ENCODE data around the gene SHB.

SHB gene

DNA sequence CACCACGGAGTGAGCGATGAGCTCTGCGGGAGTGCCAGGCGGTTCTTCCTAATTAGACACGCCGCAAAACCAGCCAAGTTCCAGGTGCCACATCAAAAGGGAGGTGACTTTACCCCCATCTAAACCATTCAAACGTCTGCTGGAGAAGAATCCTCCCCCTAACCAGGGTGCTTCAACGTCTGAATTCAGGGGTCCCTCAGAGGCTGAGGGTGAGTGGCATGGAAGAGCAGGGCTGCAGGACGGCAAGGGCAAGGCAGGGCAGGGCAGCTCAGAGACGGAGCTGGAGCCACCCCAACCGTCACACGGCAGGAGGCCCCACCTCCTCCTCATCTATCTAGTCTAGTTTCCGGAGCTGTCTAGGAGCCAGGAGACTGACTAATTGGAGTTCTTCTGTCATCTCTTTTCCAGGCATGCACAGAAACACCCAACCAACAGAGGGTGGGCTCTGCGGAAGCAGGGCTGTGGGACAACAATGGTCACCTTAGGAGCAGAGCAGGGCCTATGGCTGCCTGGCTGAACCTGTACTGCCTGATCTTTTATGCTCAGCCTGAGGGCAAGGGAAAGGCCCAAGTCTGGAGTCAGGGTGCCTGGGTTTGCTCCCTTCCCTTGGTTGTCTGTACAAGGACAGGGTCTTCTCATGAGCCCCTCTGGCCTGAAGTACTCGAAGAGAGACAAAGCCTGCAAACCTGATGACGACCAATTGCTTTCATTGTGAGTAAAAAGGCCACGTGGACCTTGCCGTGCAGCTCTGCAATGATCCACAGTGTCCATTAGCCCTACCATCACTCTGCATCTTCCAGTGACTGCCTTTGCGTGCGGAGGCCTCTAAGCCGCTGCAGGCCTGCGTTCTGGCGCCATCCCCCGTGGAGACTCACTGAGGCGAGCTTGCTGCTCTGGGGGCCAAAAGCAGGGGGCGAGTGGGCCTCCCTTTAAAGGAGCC lies 84.1 kb downstream of the SHB start:
- TF ChIP-seq, protein P1, sequence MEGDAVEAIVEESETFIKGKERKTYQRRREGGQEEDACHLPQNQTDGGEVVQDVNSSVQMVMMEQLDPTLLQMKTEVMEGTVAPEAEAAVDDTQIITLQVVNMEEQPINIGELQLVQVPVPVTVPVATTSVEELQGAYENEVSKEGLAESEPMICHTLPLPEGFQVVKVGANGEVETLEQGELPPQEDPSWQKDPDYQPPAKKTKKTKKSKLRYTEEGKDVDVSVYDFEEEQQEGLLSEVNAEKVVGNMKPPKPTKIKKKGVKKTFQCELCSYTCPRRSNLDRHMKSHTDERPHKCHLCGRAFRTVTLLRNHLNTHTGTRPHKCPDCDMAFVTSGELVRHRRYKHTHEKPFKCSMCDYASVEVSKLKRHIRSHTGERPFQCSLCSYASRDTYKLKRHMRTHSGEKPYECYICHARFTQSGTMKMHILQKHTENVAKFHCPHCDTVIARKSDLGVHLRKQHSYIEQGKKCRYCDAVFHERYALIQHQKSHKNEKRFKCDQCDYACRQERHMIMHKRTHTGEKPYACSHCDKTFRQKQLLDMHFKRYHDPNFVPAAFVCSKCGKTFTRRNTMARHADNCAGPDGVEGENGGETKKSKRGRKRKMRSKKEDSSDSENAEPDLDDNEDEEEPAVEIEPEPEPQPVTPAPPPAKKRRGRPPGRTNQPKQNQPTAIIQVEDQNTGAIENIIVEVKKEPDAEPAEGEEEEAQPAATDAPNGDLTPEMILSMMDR (IDR thresholded peaks at IDR 0.05): no peak
- H3K27me3 ChIP-seq (ENCODE audit: control insufficient read depth, insufficient read depth, low read length): no peaks in the 10 kb centered on the region
- H3K9me3 ChIP-seq (ENCODE audit: control insufficient read depth, low read length): no peaks in the 10 kb centered on the region
- no peaks in the 10 kb centered on the region for H3K79me2 ChIP-seq
- H2AFZ ChIP-seq: no peak overlapping the region
- no peak overlapping the region for H3K9ac ChIP-seq
- peaks cover 2% of the 10 kb centered on the region for H3K4me1 ChIP-seq
- H3K4me3 ChIP-seq (ENCODE audit: low read depth, low read length): no peak overlapping the region
- no peaks in the 10 kb centered on the region for H3K36me3 ChIP-seq (ENCODE audit: control insufficient read depth, insufficient read depth, low read length)
- H3K27ac ChIP-seq: no peak overlapping the region
- no peak overlapping the region for H3K4me2 ChIP-seq (ENCODE audit: low read length)

DNA sequence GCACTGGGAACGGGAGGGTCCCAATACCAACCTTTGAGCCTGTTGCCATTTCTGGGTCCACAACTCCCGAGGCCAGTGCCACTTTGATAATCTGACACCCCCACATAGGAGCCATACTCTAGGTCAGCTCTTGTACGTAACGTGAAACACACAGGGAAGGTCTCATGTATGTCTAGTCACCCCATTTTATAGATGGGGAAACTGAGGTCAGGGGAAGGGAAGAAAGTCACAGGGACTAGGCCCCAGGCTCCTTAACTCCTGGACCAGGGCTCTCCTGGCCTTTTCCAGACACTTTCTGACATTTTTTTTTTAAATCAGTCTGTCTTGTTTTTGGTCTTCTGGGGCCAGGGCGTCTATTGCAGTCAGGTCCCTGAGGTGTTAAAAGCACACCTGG lies 84.8 kb downstream of the SHB start:
- Histone ChIP-seq H3K27me3 (ENCODE audit: control insufficient read depth, insufficient read depth, low read length) (no peaks in the 10 kb centered on the region), H3K79me2 (no peaks in the 10 kb centered on the region), H2AFZ (no peak overlapping the region), H3K4me3 (ENCODE audit: low read depth, low read length) (no peak overlapping the region), H3K4me1 (peaks cover 2% of the 10 kb centered on the region), H3K9me3 (ENCODE audit: control insufficient read depth, low read length) (no peaks in the 10 kb centered on the region), H3K9ac (no peak overlapping the region), H3K4me2 (ENCODE audit: low read length) (no peak overlapping the region), H3K36me3 (ENCODE audit: control insufficient read depth, insufficient read depth, low read length) (no peaks in the 10 kb centered on the region), H3K27ac (no peak overlapping the region)
- TF ChIP-seq, protein P1 (IDR thresholded peaks at IDR 0.05): no peak

DNA sequence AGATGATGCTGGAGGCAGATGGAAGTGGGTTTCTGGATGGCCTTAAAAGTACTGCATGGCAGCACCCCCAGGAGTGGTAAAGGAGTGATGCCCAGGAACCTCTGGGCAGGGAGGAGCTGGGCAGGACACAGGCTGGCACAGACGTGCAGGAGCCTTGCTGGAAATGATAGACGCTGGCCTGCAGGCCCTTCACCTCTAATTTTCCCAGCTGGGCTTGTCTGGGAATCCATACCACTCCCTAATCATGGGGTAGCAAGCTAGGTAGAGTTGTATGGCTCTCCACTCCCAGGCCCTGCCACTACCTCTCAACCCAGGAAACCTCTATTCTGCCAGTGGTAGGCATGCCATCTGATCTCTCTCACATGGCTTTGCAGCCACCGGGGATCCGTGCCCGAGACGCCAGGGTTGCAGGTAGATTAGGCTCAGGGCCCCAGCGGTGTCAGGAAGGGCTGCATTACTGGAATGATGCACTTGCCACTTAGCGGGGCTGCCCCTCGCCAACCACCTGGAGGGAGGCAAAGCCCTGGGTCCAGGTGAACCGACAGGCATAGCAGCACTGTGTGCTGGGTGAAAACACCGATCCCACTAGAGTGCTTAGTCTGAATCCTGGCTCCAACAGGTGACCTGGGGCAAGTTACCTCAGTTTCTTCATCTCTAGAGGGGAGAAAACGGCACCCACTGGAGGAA lies 85.5 kb downstream of the SHB start:
- Histone ChIP-seq H2AFZ (no peak overlapping the region), H3K36me3 (ENCODE audit: control insufficient read depth, insufficient read depth, low read length) (no peaks in the 10 kb centered on the region), H3K9ac (no peak overlapping the region), H3K27ac (no peak overlapping the region), H3K4me3 (ENCODE audit: low read depth, low read length) (no peak overlapping the region), H3K9me3 (ENCODE audit: control insufficient read depth, low read length) (no peaks in the 10 kb centered on the region), H3K4me2 (ENCODE audit: low read length) (no peak overlapping the region), H3K79me2 (no peaks in the 10 kb centered on the region), H3K27me3 (ENCODE audit: control insufficient read depth, insufficient read depth, low read length) (no peaks in the 10 kb centered on the region), H3K4me1 (peaks cover 2% of the 10 kb centered on the region)
- TF ChIP-seq, protein P1 (IDR thresholded peaks at IDR 0.05): no peak

DNA sequence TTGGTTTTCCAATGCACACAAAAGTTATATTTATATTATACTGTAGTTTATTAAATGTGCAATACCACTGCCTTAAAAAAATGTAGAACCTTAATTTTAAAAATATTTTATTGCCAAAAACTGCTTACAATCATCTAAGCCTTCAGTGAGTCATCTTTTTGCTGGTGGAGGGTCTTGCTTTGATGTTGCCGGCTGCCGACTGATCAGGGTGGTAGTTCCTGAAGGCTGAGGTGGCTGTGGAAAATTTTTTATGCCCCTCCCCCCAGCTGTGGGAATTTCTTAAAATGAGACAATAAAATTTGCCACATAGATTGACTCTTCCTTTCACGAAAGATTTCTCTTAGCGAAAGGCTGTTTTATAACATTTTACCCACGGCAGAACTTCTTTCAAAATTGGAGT lies 89.2 kb downstream of the SHB start:
- Histone ChIP-seq H3K4me2 (ENCODE audit: low read length) (no peak overlapping the region), H3K4me3 (ENCODE audit: low read depth, low read length) (no peak overlapping the region), H3K79me2 (peaks cover 10% of the 10 kb centered on the region), H3K36me3 (ENCODE audit: control insufficient read depth, insufficient read depth, low read length) (no peaks in the 10 kb centered on the region), H3K27ac (no peak overlapping the region), H3K9me3 (ENCODE audit: control insufficient read depth, low read length) (no peaks in the 10 kb centered on the region), H3K27me3 (ENCODE audit: control insufficient read depth, insufficient read depth, low read length) (no peaks in the 10 kb centered on the region), H3K4me1 (peaks cover 2% of the 10 kb centered on the region), H3K9ac (no peak overlapping the region), H2AFZ (no peak overlapping the region)
- TF ChIP-seq, protein P1 (IDR thresholded peaks at IDR 0.05): no peak

All from parathyroid adenoma (tissue), 2 donors.